OCI-LY3 (cell line): ENCODE results near the gene NDST1.
"Not testable (repeated sequence)": the region's sequence is repeated elsewhere in the genome, so short reads cannot be mapped to it uniquely, and the experiment has no call there.

Experiments used
- H2AFZ ChIP-seq: fragments of 200-600, 300-600 bp; shearing (Covaris generic); 2 replicates; pipeline ENCODE4 v1.6.0; 2014; ENCODE audit warnings: antibody characterized with exemption, low read depth, low read length
- H3K27ac ChIP-seq: fragments of 200-600, 300-600 bp; sonication (generic); 2 replicates; pipeline ENCODE4 v1.5.1; 2014; ENCODE audit warnings: mild to moderate bottlenecking, low read length, moderate library complexity, mixed read lengths
- H3K27me3 ChIP-seq: fragments of 200-600, 300-600 bp; sonication (generic); 2 replicates; pipeline ENCODE4 v1.6.1; 2014; ENCODE audit warnings: low read depth, low read length, mixed read lengths
- H3K36me3 ChIP-seq: fragments of 200-600, 300-600 bp; sonication (generic); replicated peaks from 2 replicates; pipeline ENCODE3; 2014; ENCODE audit warnings: low read depth, low read length, mixed read lengths
- H3K4me1 ChIP-seq: fragments of 300-600, 200-600 bp; sonication (generic); 2 replicates; pipeline ENCODE4 v1.6.1; 2014; ENCODE audit warnings: low read length, mixed read lengths
- H3K4me2 ChIP-seq: fragments of 200-600, 300-600 bp; sonication (generic); 2 replicates; pipeline ENCODE4 v1.6.1; 2014; ENCODE audit warnings: low read length, mixed read lengths
- H3K4me3 ChIP-seq: fragments of 300-600, 200-600 bp; sonication (generic); 2 replicates; pipeline ENCODE4 v1.5.1; 2014; ENCODE audit warnings: antibody characterized with exemption, mild to moderate bottlenecking, low read length, moderate library complexity
- H3K79me2 ChIP-seq: fragments of 300-600, 200-600 bp; shearing (Covaris generic); 2 replicates; pipeline ENCODE4 v1.6.1; 2014; ENCODE audit warnings: mild to moderate bottlenecking, low read length, mixed read lengths
- H3K9ac ChIP-seq: fragments of 300-600, 200-600 bp; shearing (Covaris generic); 2 replicates; pipeline ENCODE4 v1.6.0; 2014; ENCODE audit warnings: mild to moderate bottlenecking, low read length, moderate library complexity
- H3K9me3 ChIP-seq: fragments of 200-600, 300-600 bp; shearing (Covaris generic); 2 replicates; pipeline ENCODE4 v1.6.1; 2014; ENCODE audit warnings: low read length, mixed read lengths; ENCODE audit not compliant: insufficient read depth
- H4K20me1 ChIP-seq: fragments of 200-600, 300-600 bp; sonication (generic); 2 replicates; pipeline ENCODE4 v1.6.1; 2016; ENCODE audit warnings: low read length, mixed read lengths; ENCODE audit not compliant: insufficient read depth
- CTCF ChIP-seq: fragments of 200-600, 300-600 bp; sonication (generic); IDR thresholded peaks from 2 replicates; pipeline ENCODE4 v1.5.1; 2014; ENCODE audit warnings: antibody characterized with exemption, low read length, low read depth
- EZH2phosphoT487 ChIP-seq: fragments of 200-600 bp; shearing (Covaris generic); IDR thresholded peaks from 2 replicates; pipeline ENCODE4 v1.6.1; 2018; ENCODE audit warnings: antibody characterized with exemption, mixed run types, low read depth

Gene NDST1

GRCh38 chr5:150515446-150515845 is 7.5 kb downstream of the NDST1 start:
- no peak for TF ChIP-seq CTCF
- TF ChIP-seq EZH2phosphoT487: no peak
- H4K20me1 ChIP-seq: peaks cover 4% of the 10 kb centered on the region; the same call in 1 of the 2 replicates
- H3K9ac ChIP-seq: no peak overlapping the region
- peaks cover 3% of the 10 kb centered on the region; the same call in 1 of the 2 replicates for H3K79me2 ChIP-seq
- no peak overlapping the region for H3K27ac ChIP-seq
- no peaks in the 10 kb centered on the region for H3K27me3 ChIP-seq
- no peaks in the 10 kb centered on the region for H3K4me1 ChIP-seq
- H3K4me3 ChIP-seq: no peak overlapping the region
- no peak overlapping the region for H2AFZ ChIP-seq
- no peak overlapping the region for H3K4me2 ChIP-seq
- H3K9me3 ChIP-seq: no peaks in the 10 kb centered on the region
- no peaks in the 10 kb centered on the region for H3K36me3 ChIP-seq

GRCh38 chr5:150516011-150516410 is 8.1 kb downstream of the NDST1 start:
- Histone ChIP-seq H3K79me2 (peaks cover 3% of the 10 kb centered on the region; the same call in 1 of the 2 replicates), H3K27ac (no peak overlapping the region), H3K9me3 (no peaks in the 10 kb centered on the region), H3K9ac (no peak overlapping the region), H4K20me1 (peaks cover 4% of the 10 kb centered on the region; the same call in 1 of the 2 replicates), H2AFZ (no peak overlapping the region), H3K4me1 (no peaks in the 10 kb centered on the region), H3K4me2 (no peak overlapping the region), H3K36me3 (no peaks in the 10 kb centered on the region), H3K27me3 (no peaks in the 10 kb centered on the region), H3K4me3 (no peak overlapping the region)
- TF ChIP-seq CTCF (no peak), EZH2phosphoT487 (no peak)

- Histone ChIP-seq H3K79me2 (peaks cover 3% of the 10 kb centered on the region; the same call in 1 of the 2 replicates), H3K4me2 (no peak overlapping the region), H3K36me3 (no peaks in the 10 kb centered on the region), H3K27me3 (no peaks in the 10 kb centered on the region), H3K4me1 (no peaks in the 10 kb centered on the region), H4K20me1 (peaks cover 4% of the 10 kb centered on the region; the same call in 1 of the 2 replicates), H3K4me3 (no peak overlapping the region), H3K9ac (no peak overlapping the region), H3K9me3 (no peaks in the 10 kb centered on the region), H3K27ac (no peak overlapping the region), H2AFZ (no peak overlapping the region)
- TF ChIP-seq CTCF: no peak
- TF ChIP-seq EZH2phosphoT487: no peak
Measured at GRCh38 chr5:150517272-150518152, 9.6 kb downstream of the NDST1 start.

GRCh38 chr5:150518712-150519559 is 11.0 kb downstream of the NDST1 start:
- H3K9ac ChIP-seq, H3K36me3 ChIP-seq, H3K4me3 ChIP-seq, H3K4me2 ChIP-seq, H3K9me3 ChIP-seq, H3K4me1 ChIP-seq, H2AFZ ChIP-seq, H3K27me3 ChIP-seq, H3K79me2 ChIP-seq, H4K20me1 ChIP-seq, H3K27ac ChIP-seq: not testable (repeated sequence)
